GM18505 (cell line): ENCODE measurements around the gene NGEF.

ENCODE experiments used
- ATAC-seq: cut with Tn5 transposase; IDR thresholded peaks from one replicate; pipeline ENCODE4 v1.9.1; 2021; ENCODE audit not compliant: unreplicated experiment
- POLR2A ChIP-seq: IDR thresholded peaks from 4 replicates; pipeline ENCODE4 v1.6.1; 2011; ENCODE audit warnings: borderline replicate concordance; ENCODE audit not compliant: insufficient read depth, insufficient read length; ENCODE audit errors: extremely low read depth

Gene NGEF

GRCh38 chr2:232986155-232986554 is 26.9 kb downstream of the NGEF start:
- TF ChIP-seq POLR2A: no peak
- ATAC-seq: no peak

- no peak for ATAC-seq
- no peak for TF ChIP-seq POLR2A
Measured at GRCh38 chr2:232984451-232985207, 28.4 kb downstream of the NGEF start.

- ATAC-seq: no peak
- no peak for TF ChIP-seq POLR2A
Measured at GRCh38 chr2:232983669-232984140, 29.4 kb downstream of the NGEF start.

- ATAC-seq: no peak
- no peak for TF ChIP-seq POLR2A
Measured at GRCh38 chr2:232982926-232983668, 30.0 kb downstream of the NGEF start.

- TF ChIP-seq POLR2A: no peak
Measured at GRCh38 chr2:232981767-232982360, 31.2 kb downstream of the NGEF start.

GRCh38 chr2:232981356-232981755 is 31.7 kb downstream of the NGEF start:
- TF ChIP-seq POLR2A: no peak
- ATAC-seq: no peak

More at GRCh38 chr2:232981767-232982360, 31.2 kb downstream of the NGEF start:
- no peak for ATAC-seq

- no peak for ATAC-seq
- TF ChIP-seq POLR2A: no peak
Measured at GRCh38 chr2:232980683-232981082, 32.4 kb downstream of the NGEF start.

GRCh38 chr2:232979871-232980461 is 33.1 kb downstream of the NGEF start:
- no peak for ATAC-seq

GRCh38 chr2:232977438-232977971 is 35.6 kb downstream of the NGEF start:
- TF ChIP-seq POLR2A: no peak
- no peak for ATAC-seq

More at GRCh38 chr2:232979871-232980461, 33.1 kb downstream of the NGEF start:
- no peak for TF ChIP-seq POLR2A

- TF ChIP-seq POLR2A: no peak
- no peak for ATAC-seq
Measured at GRCh38 chr2:232976666-232977437, 36.2 kb downstream of the NGEF start.

- no peak for TF ChIP-seq POLR2A
- ATAC-seq: no peak
Measured at GRCh38 chr2:232976176-232976575, 36.9 kb downstream of the NGEF start.

GRCh38 chr2:232974396-232974795 is 38.7 kb downstream of the NGEF start:
- no peak for TF ChIP-seq POLR2A

GRCh38 chr2:232973796-232974195 is 39.3 kb downstream of the NGEF start:
- no peak for ATAC-seq
- TF ChIP-seq POLR2A: no peak

More at GRCh38 chr2:232974396-232974795, 38.7 kb downstream of the NGEF start:
- no peak for ATAC-seq
